22Rv1 (cell line): ENCODE data around the gene SERPINE1.

Source experiments
- CTCF ChIP-seq: fragments of 450-650 bp; IDR thresholded peaks from 2 replicates; pipeline ENCODE4 v1.5.1; 2017; ENCODE audit warnings: mild to moderate bottlenecking
- ZFX ChIP-seq: fragments of 450-650 bp; IDR thresholded peaks from 2 replicates; pipeline ENCODE4 v1.6.1; 2017; ENCODE audit warnings: antibody characterized with exemption, borderline replicate concordance

- TF ChIP-seq CTCF (no peak), ZFX (no peak)
These were observed 58.4 kb downstream of the SERPINE1 start for GRCh38 chr7:101185258-101185839.
